K562 (cell line): ENCODE results near the gene HPS3. TPM values are rescaled to one million over a fixed set of nuclear protein-coding genes. Genes with fewer than 3 reads are reported as not detected.

Source experiments
- CREB3L1 ChIP-seq: fragments of 450-650 bp; IDR thresholded peaks from 2 replicates; pipeline ENCODE4 v1.6.1; 2014; ENCODE audit warnings: low read depth, mild to moderate bottlenecking, moderate library complexity, borderline replicate concordance
- CSDE1 ChIP-seq, 2 experiments: fragments of 450-650 bp; IDR thresholded peaks; 2 replicates each; pipeline ENCODE4 v1.6.1; 2016; ENCODE audit warnings: mild to moderate bottlenecking in 1 of 2
- MGA ChIP-seq: fragments of 450-650 bp; IDR thresholded peaks from 2 replicates; pipeline ENCODE4 v1.6.1; 2016; ENCODE audit warnings: mild to moderate bottlenecking, moderate library complexity
- MTA3 ChIP-seq: fragments of 450-650 bp; formaldehyde crosslinking; IDR thresholded peaks from 2 replicates; pipeline ENCODE4 v1.6.1; 2017; ENCODE audit warnings: mild to moderate bottlenecking, borderline replicate concordance
- NR4A1 ChIP-seq, 2 experiments: fragments of 250-450 bp in 1 of 2; fragments of 450-650 bp in 1 of 2; sonication (Bioruptor Pico) in 1 of 2; IDR thresholded peaks; 2 replicates each; pipeline versions ENCODE4 v1.4.0 to v1.6.1; 2016 to 2020; ENCODE audit warnings: mild to moderate bottlenecking in 2 of 2, missing compliant biosample characterization in 1 of 2, missing genetic modification characterization in 1 of 2, moderate library complexity in 1 of 2
- VEZF1 ChIP-seq: fragments of 200-800 bp; sonication (Bioruptor generic); IDR thresholded peaks from 2 replicates; pipeline ENCODE4 v1.6.1; 2017; ENCODE audit warnings: missing genetic modification characterization, missing compliant biosample characterization
- YBX1 ChIP-seq: fragments of 450-650 bp; IDR thresholded peaks from 2 replicates; pipeline ENCODE4 v1.7.1; 2016; ENCODE audit warnings: mild to moderate bottlenecking
- YY1 ChIP-seq, 3 experiments: IDR thresholded peaks; 2 replicates each; pipeline ENCODE4 v1.6.1; 2011; ENCODE audit warnings: low read length in 2 of 3, mild to moderate bottlenecking in 2 of 3, moderate library complexity in 2 of 3, borderline replicate concordance in 1 of 3, control low read depth in 1 of 3, low read depth in 1 of 3; ENCODE audit not compliant: insufficient read depth in 3 of 3, insufficient replicate concordance in 2 of 3, control insufficient read depth in 1 of 3, insufficient read length in 1 of 3; ENCODE audit errors: extremely low read depth in 1 of 3
- polyA plus RNA-seq, 8 experiments: library from polyadenylated mRNA; depleted of rRNA in 4 of 8; stranded (reverse) in 5 of 8; unstranded in 3 of 8; fragments of >200 nt; fragmentation: Nextera tagmentation in 2 of 8; fragmentation: Illumina TruSeq in 1 of 8; extraction: Ambion mirVana in 2 of 8; extraction: Trizol in 1 of 8; gene quantifications; 2 replicates each; pipeline versions ENCODE4 v1.2.1 to v1.2.3, GENCODE V29; 2011 to 2014; ENCODE audit warnings: inconsistent platforms in 1 of 8, missing spikeins in 1 of 8
- total RNA-seq, 7 experiments: library from RNA; depleted of rRNA in 6 of 7; stranded (reverse); fragments of >200 nt in 6 of 7; fragmentation: Illumina TruSeq in 2 of 7; extraction: Trizol in 2 of 7; gene quantifications; 2 replicates each; pipeline versions ENCODE4 v1.2.1 to v1.2.3, GENCODE V29; 2011 to 2021; ENCODE audit warnings: low replicate concordance in 1 of 7

Gene HPS3
- total and polyA plus RNA-seq, 9 of the 15 experiments (the other 6 are each of a cell fraction or from before 2014, with no cell fraction given) = 1.2 to 11.3 (median 7.6) TPM

- peak; percentile 100 for TF ChIP-seq MGA
- peak; percentile 53; the same call in 1 of the 2 replicates for TF ChIP-seq MTA3
- TF ChIP-seq CREB3L1 = peak; percentile 82
- TF ChIP-seq CSDE1 (IDR thresholded peaks at IDR 0.05) = peak in 1 of 2 experiments; percentile 33; a peak in 1 of 4 replicates
- peak in 2 of 3 experiments; percentile 48 to 55 for TF ChIP-seq YY1 (IDR thresholded peaks at IDR 0.05; ENCODE audit: borderline replicate concordance in 1 of 3, control insufficient read depth in 1 of 3, extremely low read depth in 1 of 3, insufficient read depth in 3 of 3, insufficient read length in 1 of 3, insufficient replicate concordance in 2 of 3, low read depth in 1 of 3, low read length in 2 of 3)
- peak; percentile 96 for TF ChIP-seq VEZF1
- no peak for TF ChIP-seq YBX1
- TF ChIP-seq NR4A1 (CRISPR knock-in tag; IDR thresholded peaks at IDR 0.05) = no peak
- peak; percentile 93 for TF ChIP-seq NR4A1 (tag; IDR thresholded peaks at IDR 0.05)
These were observed 43.0 kb upstream of the HPS3 start, which contains the start of gene HLTF (continued) for GRCh38 chr3:149086232-149086988.
